GM19455 (cell line): ENCODE results near the gene SYT2.
"Not testable (repeated sequence)": the region's sequence is repeated elsewhere in the genome, so short reads cannot be mapped to it uniquely, and the experiment has no call there.

Experiments
- ATAC-seq: cut with Tn5 transposase; IDR thresholded peaks from one replicate; pipeline ENCODE4 v1.9.1; 2021; ENCODE audit not compliant: unreplicated experiment

SYT2 gene

GRCh38 chr1:202644219-202645096 is 65.8 kb downstream of the SYT2 start:
- ATAC-seq: no peak

GRCh38 chr1:202643397-202644218 is 66.6 kb downstream of the SYT2 start:
- no peak for ATAC-seq

DNA sequence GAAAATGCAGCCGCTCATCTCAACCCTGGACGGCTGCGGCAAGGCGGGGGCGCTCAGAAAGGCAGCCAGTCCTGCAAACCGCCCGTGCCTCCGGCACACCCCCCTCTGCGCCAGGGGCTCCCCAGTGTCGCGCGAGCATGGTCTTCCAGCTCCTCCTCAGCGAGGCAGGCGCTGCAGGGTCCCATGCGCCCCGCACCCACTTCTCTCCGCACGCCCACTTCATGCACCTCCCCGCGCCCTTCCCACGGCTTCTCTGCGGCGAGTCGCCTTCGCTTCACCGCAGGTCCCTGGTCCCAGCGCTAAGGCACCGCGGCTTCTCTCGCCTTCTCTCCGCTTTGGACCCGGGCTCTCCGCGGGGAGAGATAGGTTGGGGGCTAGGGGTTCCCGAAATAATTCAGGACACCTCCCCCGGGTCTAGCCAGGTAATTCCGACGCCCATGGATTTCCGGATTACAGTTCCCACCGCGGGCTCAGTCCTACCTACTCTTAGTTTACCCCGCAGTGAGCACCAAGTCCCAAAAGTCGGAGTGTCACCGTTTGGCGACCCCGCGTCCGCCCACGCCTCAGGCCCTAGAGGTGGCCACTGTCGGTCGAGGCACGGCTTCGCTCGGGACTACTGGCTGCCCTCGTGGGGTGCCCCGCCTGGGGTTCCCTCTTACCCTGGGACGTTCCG is 67.5 kb downstream of the SYT2 start:
- ATAC-seq: no peak

DNA sequence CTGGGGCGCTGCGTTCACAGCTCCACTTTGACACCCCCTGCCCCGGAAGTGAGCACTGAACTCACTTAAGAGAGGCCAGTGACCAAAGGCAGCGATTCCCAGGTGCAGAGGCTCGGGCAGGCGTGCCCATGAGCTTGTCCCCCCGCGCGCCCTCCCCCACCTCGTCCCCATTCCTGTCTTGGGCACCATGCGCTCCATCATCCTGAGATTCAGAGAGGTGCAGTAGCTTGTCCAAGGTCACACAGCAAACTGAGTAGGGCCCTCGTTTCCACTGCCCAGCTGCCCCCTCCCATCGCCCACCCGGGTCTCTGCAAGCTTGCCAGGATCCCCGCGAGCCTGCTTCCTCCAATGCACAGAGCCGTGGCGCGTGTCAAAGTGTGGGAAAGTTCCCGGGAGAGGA is 68.0 kb downstream of the SYT2 start:
- no peak for ATAC-seq

DNA sequence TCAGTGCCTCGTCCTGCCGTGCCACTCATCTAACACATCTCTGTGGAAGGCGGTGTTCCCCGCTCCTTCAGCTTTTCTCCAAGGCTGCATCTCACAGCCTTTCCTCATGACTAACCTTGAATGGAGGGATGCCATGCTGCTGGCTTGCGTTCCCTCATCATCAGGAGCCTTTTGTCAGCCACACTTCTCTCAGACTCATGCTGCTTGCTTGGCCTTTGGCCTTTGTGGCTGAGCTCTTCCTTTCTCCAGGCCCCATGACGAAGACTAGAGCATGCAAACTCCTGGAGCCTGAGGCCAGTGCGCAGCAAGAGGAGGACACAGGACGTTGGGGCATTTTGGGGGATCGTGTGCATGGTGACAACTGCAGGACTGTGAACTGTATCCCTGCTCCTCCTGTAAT is 70.8 kb downstream of the SYT2 start:
- ATAC-seq: no peak

DNA sequence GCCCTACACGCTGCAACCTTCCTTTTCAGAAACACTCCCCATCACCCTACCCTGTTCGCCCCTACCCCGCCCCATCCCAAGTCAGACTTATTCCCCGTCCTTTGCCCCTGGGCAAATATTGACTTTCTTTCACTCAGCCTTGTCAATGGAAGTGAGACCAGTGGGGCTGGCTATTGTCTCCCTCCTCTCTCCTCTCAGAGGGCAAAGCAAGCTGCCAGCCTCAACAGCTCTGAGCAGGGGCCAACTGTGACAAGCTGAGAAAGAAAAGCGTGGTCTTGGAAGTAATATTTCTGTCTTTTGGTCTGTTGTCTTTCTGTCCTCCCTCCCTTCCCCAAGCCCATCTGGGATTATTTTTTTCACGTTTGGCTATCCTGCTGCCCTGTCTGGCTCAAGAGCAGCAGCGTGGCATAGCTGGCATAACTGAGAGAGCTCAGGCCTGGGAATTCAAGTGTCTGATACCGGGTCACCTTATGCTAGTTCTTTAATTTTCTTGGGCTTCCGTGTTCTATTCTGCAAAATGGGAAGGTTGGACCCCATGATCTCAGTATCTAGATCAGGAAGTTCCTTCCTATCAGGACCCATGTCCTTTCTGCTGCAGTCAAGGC is 71.5 kb downstream of the SYT2 start:
- ATAC-seq: not testable (repeated sequence)

- no peak for ATAC-seq
Measured at GRCh38 chr1:202638019-202638700, 72.1 kb downstream of the SYT2 start.

DNA sequence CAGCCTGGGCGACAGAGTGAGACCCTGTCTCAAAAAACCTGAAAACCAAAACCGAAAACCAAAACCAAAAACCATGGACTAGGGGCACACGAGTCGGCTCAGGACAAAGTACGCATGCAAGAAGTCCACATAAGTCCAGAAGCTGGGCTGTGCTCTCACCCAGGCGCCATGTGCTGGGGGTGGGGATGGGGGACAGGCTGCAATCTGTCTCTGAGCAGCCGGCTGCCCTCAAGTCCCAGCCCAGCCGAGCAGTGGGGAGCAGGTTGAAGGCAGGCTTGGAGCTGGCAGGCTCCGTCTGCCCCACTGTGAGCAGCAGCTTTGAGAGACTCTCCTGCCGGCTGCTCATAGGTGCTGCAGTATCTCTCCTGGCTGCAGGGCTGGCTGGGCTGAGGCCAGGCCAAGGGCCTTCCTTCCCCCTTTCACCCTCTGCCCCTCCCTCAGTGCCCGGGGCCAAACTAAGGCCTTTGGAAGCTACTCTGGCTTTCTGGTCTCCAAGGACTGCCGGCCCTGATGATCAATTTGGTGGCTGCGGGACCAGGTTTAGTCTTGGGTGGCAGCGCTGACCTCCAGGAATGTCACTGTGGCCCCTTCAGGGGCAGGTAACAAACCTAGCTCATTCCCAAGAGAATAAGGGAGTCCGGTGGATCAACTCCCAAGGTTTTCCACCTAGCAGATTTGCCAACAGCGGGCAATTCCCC is 72.8 kb downstream of the SYT2 start:
- not testable (repeated sequence) for ATAC-seq

DNA sequence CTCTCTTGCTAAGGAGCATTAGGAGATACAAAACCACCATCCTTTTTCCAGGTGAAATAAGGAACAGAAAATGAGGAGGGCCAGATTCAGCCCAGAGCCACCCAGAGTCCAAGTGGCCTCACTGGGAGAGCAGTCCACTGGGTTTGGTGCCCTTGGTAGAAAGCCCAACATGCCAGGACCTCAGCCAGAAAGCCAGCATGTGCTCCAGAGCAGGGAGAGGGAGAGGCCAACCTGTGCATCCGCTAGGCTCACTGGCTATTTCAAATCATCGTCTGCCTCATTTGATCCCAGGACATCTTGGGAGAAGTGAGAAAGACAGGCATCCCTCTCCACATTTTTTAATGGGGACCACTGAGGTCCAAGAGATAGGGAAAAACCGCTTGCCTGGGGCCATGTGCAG is 74.1 kb downstream of the SYT2 start:
- not testable (repeated sequence) for ATAC-seq

DNA sequence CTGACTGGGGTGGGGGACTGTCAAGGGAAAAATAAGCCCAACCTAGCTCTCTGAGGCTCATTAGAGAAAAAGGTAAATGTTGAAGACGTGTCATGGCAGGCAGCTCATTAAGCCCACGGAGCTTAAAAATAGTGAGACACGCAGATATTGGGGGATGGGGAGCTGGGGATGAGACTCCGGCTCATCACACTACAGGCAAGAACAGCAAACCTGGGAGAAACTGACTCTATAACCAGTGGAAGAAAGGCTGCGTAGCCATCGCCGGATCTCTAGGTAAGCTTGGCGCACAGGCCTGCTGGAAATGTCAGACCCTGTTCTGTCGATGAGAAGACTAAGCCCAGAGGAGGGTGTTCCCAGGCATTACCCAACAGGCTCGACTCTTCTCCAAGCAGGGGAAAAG is 78.0 kb downstream of the SYT2 start:
- no peak for ATAC-seq

DNA sequence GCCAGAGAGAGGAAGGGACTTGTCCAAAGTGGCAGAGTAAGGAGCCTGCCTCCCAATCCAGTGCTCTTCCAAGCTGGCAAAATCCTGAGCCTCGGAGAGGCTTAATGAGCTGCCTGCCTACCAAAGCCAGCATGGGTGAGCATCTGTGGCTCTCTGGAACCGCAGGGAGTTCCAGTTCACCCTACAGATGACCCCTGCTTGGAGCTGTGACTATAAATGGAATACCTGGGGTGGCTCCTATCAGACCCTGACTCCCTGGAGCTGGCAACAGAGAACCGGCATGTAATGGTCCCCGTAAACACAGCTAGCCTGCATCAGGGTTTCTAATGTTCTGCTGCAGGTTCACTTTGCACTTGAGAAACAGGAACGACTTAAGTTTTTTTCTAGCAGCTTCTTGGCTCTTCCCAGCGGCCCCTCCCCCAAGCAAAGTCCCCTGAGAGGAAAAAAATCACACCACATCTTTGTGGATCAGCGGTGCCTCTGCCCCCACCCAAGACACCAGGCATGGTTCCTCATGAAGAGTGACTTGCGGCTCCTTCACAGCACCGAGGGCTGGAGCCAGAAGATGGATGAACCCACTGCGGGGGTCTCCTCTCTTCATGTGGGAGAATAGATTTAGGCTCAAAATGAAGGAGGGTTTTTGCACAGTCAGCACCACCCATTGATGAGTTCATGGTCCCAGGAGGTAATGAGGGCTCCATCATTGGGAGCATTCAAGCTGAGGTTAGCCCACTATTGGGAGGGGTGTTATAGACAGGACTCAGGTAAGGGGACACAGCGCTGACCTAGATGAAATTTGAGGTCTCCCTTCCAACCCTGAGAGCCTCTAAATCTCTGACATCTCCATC is 79.0 kb downstream of the SYT2 start:
- ATAC-seq: no peak

GRCh38 chr1:202630541-202630940 is 79.7 kb downstream of the SYT2 start:
- no peak for ATAC-seq

DNA sequence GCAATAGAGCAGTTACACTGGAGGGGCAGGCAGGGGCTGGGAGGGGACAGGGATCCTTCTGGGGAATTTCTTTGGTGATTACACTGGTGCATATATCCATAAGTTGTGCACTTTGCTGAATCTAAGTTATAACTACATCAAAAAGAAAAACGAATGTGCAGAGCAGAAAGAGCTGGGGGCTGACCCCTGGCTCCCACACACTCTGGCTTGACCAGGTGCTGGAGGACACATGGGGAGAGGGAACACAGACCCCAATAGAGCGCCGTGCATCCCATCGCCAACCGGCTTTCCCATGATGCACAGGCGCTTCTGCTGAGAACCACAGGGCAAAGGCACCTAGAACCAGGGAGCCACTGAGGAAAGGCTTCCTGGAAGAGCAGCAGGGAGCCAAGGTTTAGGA is 80.2 kb downstream of the SYT2 start:
- not testable (repeated sequence) for ATAC-seq

- peak; percentile 74 for ATAC-seq
Measured at GRCh38 chr1:202629257-202629811, 80.9 kb downstream of the SYT2 start.

GRCh38 chr1:202628646-202629215 is 81.5 kb downstream of the SYT2 start:
- no peak for ATAC-seq

DNA sequence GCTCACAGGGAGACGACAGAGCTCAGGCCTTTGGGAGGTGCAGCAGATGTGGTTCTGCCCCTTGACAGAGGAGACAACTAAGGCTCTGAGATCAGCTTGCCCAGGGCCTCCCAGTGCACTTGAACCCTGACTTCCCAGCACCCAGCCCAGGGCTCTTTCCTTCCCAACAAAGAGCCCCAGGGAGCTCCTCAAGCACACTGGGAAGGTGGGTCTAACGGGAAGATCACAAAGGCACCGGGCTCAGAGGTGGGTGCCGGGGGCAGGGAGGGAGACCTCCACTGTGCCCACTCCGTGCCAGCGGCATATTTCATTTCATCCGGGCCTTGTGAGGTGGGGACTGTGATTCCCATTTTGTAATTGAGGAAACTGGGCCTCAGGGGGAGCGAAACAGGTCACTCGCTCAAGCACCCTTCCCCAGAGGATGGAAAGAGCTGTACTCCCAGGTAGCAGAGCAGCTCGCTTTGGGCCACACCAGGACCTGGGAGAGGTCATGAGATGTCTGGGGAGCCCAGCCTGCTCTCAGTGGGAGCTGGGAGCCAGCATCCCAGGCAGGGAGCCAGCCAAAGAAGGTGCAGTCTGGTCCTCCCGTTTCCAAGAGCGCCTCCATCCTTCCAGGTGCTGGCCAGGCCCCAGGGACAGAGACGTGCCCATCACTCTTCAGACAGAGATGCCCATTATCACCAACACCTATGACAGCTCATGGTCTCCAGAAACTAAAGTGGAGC is 82.3 kb downstream of the SYT2 start:
- ATAC-seq: no peak

- not testable (repeated sequence) for ATAC-seq
Measured at GRCh38 chr1:202627036-202627435, 83.2 kb downstream of the SYT2 start.
